BLaER1 (cell line): Measurements from ENCODE around the gene MALRD1.

ENCODE experiments used
- H3K27ac ChIP-seq: shearing (Covaris generic); formaldehyde crosslinking; 2 replicates; pipeline ENCODE4 v1.8.1; 2022
- H3K27me3 ChIP-seq: shearing (Covaris generic); formaldehyde crosslinking; 2 replicates; pipeline ENCODE4 v1.8.1; 2022
- H3K36me3 ChIP-seq: shearing (Covaris generic); formaldehyde crosslinking; 2 replicates; pipeline ENCODE4 v1.8.1; 2022
- H3K4me1 ChIP-seq: shearing (Covaris generic); formaldehyde crosslinking; 2 replicates; pipeline ENCODE4 v1.8.1; 2022
- H3K4me2 ChIP-seq: shearing (Covaris generic); formaldehyde crosslinking; 2 replicates; pipeline ENCODE4 v1.8.1; 2022
- H3K4me3 ChIP-seq: shearing (Covaris generic); formaldehyde crosslinking; 2 replicates; pipeline ENCODE4 v1.8.1; 2022
- H3K9ac ChIP-seq: shearing (Covaris generic); formaldehyde crosslinking; 2 replicates; pipeline ENCODE4 v1.8.1; 2022
- H3K9me3 ChIP-seq: shearing (Covaris generic); formaldehyde crosslinking; 2 replicates; pipeline ENCODE4 v1.8.1; 2022
- H4K20me1 ChIP-seq: shearing (Covaris generic); formaldehyde crosslinking; 2 replicates; pipeline ENCODE4 v1.8.1; 2022
- Cebpa-rat ChIP-seq: shearing (Covaris generic); IDR thresholded peaks from 2 replicates; pipeline ENCODE4 v1.8.1; 2022

The MALRD1 gene

GRCh38 chr10:19041171-19041570 lies 7.4 kb upstream of the MALRD1 start:
- Histone ChIP-seq H3K27ac (no peak overlapping the region), H3K4me1 (0 out of 2 replicates have a peak, but pooled peaks cover 4% of the 10 kb centered on the region), H4K20me1 (no peaks in the 10 kb centered on the region), H3K4me2 (no peak overlapping the region), H3K36me3 (no peaks in the 10 kb centered on the region), H3K9ac (no peak overlapping the region), H3K9me3 (no peaks in the 10 kb centered on the region), H3K4me3 (no peak overlapping the region), H3K27me3 (no peaks in the 10 kb centered on the region)
- no peak for TF ChIP-seq Cebpa-rat

DNA sequence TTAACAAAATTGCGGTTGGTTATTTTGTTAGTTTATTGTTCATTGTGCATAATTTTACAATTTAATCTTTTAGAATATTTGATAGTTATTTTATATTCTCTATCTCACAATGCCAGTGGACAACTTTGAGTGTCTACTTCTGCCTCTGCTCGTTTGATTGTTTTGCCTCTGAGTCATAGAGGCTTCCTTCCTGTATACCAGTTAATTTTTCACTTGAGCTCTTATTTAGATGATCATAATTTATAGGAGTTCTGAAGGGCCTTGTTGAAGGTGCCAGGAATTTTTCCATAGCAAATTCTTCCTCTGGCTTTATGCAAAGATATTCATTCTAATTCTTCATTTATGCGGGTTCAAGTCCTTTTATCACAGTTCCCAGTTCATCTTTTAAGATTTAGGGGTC lies 5.2 kb upstream of the MALRD1 start:
- Histone ChIP-seq H3K4me1 (0 out of 2 replicates have a peak, but pooled peaks cover 4% of the 10 kb centered on the region), H3K9me3 (no peaks in the 10 kb centered on the region), H3K27me3 (no peaks in the 10 kb centered on the region), H3K9ac (no peak overlapping the region), H3K4me3 (no peak overlapping the region), H3K27ac (no peak overlapping the region), H4K20me1 (no peaks in the 10 kb centered on the region), H3K4me2 (no peak overlapping the region), H3K36me3 (no peaks in the 10 kb centered on the region)
- TF ChIP-seq Cebpa-rat, result no peak

DNA sequence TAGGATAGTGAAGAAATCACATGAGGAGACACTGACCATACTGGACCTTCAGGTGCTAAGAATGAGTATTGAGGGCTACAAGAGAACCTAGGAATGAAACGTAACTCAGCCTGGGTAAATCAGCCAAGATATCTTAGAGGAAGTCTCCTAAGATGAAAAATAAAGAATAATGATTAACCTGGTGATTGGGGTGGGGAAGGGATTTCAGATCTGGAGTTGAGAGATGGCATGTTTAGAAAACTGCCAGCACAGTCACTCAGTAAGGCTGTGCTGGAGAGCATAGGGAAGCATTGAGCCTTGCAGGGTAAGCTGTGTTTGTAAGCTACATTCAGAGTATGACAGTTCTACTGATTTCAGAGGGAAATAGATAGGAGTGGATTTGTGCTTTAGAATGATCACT lies 1.9 kb upstream of the MALRD1 start:
- no peaks in the 10 kb centered on the region for H3K36me3 ChIP-seq
- no peaks in the 10 kb centered on the region for H4K20me1 ChIP-seq
- H3K27me3 ChIP-seq, result no peaks in the 10 kb centered on the region
- no peak for TF ChIP-seq Cebpa-rat
- no peak overlapping the region for H3K27ac ChIP-seq
- 0 out of 2 replicates have a peak, but pooled peaks cover 4% of the 10 kb centered on the region for H3K4me1 ChIP-seq
- H3K4me2 ChIP-seq, result no peak overlapping the region
- no peak overlapping the region for H3K9ac ChIP-seq
- H3K9me3 ChIP-seq, result no peaks in the 10 kb centered on the region
- no peak overlapping the region for H3K4me3 ChIP-seq

DNA sequence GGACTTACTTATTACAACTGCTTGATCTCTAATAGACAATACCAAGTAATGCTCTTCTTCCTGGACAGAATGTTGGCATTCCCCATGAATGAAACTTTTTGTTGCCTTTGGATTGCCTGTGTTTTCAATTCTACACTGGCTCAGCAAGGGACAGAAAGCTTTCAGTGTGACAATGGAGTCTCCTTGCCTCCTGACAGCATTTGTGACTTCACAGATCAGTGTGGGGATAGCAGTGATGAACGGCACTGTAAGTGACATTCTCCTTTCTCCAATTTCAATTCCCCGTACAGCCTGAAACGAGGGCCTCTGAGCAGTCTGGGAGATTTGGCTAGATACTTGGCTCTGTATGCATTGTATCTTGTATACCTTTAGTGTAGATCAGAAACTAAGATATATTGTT lies 290 bp downstream of the MALRD1 start:
- H3K36me3 ChIP-seq, result no peaks in the 10 kb centered on the region
- no peaks in the 10 kb centered on the region for H4K20me1 ChIP-seq
- H3K4me1 ChIP-seq, result no peaks in the 10 kb centered on the region
- H3K27ac ChIP-seq, result no peak overlapping the region
- H3K9me3 ChIP-seq, result no peaks in the 10 kb centered on the region
- no peak overlapping the region for H3K9ac ChIP-seq
- no peak for TF ChIP-seq Cebpa-rat
- H3K4me3 ChIP-seq, result no peak overlapping the region
- H3K27me3 ChIP-seq, result no peaks in the 10 kb centered on the region
- H3K4me2 ChIP-seq, result no peak overlapping the region

GRCh38 chr10:19049567-19049966 lies 966 bp downstream of the MALRD1 start:
- no peaks in the 10 kb centered on the region for H3K27me3 ChIP-seq
- no peaks in the 10 kb centered on the region for H3K36me3 ChIP-seq
- no peaks in the 10 kb centered on the region for H3K4me1 ChIP-seq
- no peaks in the 10 kb centered on the region for H4K20me1 ChIP-seq
- TF ChIP-seq Cebpa-rat, result no peak
- H3K27ac ChIP-seq, result no peak overlapping the region
- no peaks in the 10 kb centered on the region for H3K9me3 ChIP-seq
- H3K4me3 ChIP-seq, result no peak overlapping the region
- no peak overlapping the region for H3K4me2 ChIP-seq
- H3K9ac ChIP-seq, result no peak overlapping the region

GRCh38 chr10:19054289-19054835 lies 5.8 kb downstream of the MALRD1 start:
- Histone ChIP-seq H3K4me2 (no peak overlapping the region), H3K9me3 (no peaks in the 10 kb centered on the region)

GRCh38 chr10:19058046-19058445 lies 9.4 kb downstream of the MALRD1 start:
- Histone ChIP-seq H3K9me3 (no peaks in the 10 kb centered on the region), H3K36me3 (no peaks in the 10 kb centered on the region), H4K20me1 (no peaks in the 10 kb centered on the region), H3K27me3 (no peaks in the 10 kb centered on the region), H3K9ac (no peak overlapping the region), H3K4me1 (no peaks in the 10 kb centered on the region), H3K4me3 (no peak overlapping the region), H3K4me2 (no peak overlapping the region), H3K27ac (no peak overlapping the region)
- no peak for TF ChIP-seq Cebpa-rat

More at GRCh38 chr10:19054289-19054835, 5.8 kb downstream of the MALRD1 start:
- Histone ChIP-seq H3K4me3 (no peak overlapping the region), H3K27ac (no peak overlapping the region), H3K27me3 (no peaks in the 10 kb centered on the region), H4K20me1 (no peaks in the 10 kb centered on the region), H3K4me1 (no peaks in the 10 kb centered on the region), H3K9ac (no peak overlapping the region), H3K36me3 (no peaks in the 10 kb centered on the region)
- TF ChIP-seq Cebpa-rat, result no peak; the same call in 1 of the 2 replicates

DNA sequence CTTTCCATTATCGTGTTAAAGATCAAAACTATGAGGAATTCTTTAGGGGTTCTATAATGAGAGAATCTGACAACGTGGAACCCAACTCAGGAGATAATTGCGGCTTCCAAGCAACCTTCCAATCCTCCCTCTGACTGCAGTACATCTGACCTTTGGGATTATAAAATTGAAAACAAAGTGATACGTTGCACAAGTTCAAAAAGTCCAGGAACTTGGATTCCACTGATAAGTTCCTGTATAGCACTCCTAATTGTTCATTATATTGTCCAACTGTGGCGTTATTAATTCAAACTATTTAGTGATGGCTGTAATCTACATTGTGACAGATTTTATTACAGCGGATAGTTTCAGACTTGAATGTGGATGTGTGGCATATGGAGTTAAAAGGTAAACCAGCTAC lies 15.4 kb downstream of the MALRD1 start:
- Histone ChIP-seq H3K27me3 (no peaks in the 10 kb centered on the region), H3K9ac (no peak overlapping the region), H3K4me3 (no peak overlapping the region), H3K36me3 (no peaks in the 10 kb centered on the region), H3K9me3 (no peaks in the 10 kb centered on the region), H4K20me1 (no peaks in the 10 kb centered on the region), H3K4me1 (peaks cover 5% of the 10 kb centered on the region; the same call in 1 of the 2 replicates), H3K4me2 (no peak overlapping the region), H3K27ac (no peak overlapping the region)
- TF ChIP-seq Cebpa-rat, result no peak

GRCh38 chr10:19071946-19072345 lies 23.3 kb downstream of the MALRD1 start:
- Histone ChIP-seq H3K4me2 (no peak overlapping the region), H3K4me1 (no peaks in the 10 kb centered on the region), H3K27me3 (no peaks in the 10 kb centered on the region), H3K4me3 (no peak overlapping the region), H3K9ac (no peak overlapping the region), H3K27ac (no peak overlapping the region), H3K36me3 (no peaks in the 10 kb centered on the region), H4K20me1 (no peaks in the 10 kb centered on the region), H3K9me3 (no peaks in the 10 kb centered on the region)
- no peak for TF ChIP-seq Cebpa-rat

GRCh38 chr10:19077276-19077675 lies 28.7 kb downstream of the MALRD1 start:
- H3K27ac ChIP-seq, result no peak overlapping the region
- H4K20me1 ChIP-seq, result no peaks in the 10 kb centered on the region
- peaks cover 15% of the 10 kb centered on the region; the same call in 1 of the 2 replicates for H3K9me3 ChIP-seq
- no peak for TF ChIP-seq Cebpa-rat
- no peaks in the 10 kb centered on the region for H3K27me3 ChIP-seq
- no peak overlapping the region for H3K4me3 ChIP-seq
- no peaks in the 10 kb centered on the region for H3K36me3 ChIP-seq
- H3K9ac ChIP-seq, result no peak overlapping the region
- no peak overlapping the region for H3K4me2 ChIP-seq
- H3K4me1 ChIP-seq, result no peaks in the 10 kb centered on the region
